Measurements from ENCODE around the gene TGFBR2. TPM values are rescaled to one million over a fixed set of nuclear protein-coding genes. Genes with fewer than 3 reads are reported as not detected.

The TGFBR2 gene
- total RNA-seq, 1 experiment from 2014 or later: 98.3 TPM

DNA sequence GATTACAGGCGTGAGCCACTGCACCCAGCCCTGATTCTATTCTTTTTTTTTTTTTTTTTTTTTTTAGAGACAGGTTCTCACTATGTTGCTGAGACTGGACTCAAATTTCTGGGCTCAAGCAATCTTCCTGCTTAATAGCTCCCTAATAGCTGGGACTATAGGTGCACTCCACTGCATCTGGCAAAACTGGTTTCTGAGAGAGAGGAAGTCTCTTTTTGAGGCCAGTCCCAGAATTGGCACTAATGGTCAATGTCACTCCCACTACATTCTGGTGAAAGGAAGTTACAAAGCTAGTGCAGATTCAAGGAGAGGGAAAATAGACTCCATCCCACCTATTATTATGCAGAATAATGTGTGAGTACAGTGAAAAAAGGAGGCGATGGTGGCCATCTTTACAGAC is 5.8 kb upstream of the TGFBR2 start:
- no peak for DNase-seq (ENCODE audit: low read depth)

DNA sequence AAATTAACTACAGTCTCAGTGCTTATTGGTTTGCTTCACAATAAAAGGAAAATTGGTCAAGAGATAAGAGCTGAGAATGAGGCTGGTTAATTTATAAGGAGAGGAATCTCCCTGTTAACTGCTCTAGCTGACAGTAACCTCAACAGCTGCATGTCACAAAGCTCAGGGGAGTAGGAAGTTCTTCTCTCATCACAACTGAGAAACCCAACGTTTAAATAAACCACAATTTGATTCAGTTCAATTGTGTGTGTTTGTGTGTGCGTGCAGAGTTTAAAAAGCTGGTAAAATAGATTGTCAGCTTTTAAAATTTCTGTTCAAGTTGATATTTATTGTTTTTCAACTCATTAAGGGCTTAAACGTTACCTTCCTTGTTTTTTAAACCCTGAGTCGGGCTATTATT is 3.5 kb upstream of the TGFBR2 start:
- DNase-seq (ENCODE audit: low read depth): no peak

DNA sequence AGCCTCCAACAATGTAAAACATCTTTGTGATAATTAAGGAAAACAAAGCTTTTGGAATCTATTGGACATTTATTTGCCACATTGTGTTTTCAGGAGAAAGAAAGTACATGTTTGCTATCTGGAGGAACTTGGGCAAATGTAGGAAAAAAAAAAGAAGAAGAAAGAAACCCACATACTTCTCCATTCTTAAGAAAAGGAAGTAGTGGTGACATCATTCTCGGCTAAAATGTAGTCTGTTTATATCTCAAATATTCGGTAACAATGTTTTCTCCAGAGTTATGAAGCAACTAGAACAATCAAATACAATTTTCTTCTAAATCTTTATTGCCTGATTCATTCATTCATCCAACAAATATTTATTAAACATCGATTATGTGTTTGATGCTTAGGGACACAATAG is 2.3 kb upstream of the TGFBR2 start:
- DNase-seq (ENCODE audit: low read depth): no peak

DNA sequence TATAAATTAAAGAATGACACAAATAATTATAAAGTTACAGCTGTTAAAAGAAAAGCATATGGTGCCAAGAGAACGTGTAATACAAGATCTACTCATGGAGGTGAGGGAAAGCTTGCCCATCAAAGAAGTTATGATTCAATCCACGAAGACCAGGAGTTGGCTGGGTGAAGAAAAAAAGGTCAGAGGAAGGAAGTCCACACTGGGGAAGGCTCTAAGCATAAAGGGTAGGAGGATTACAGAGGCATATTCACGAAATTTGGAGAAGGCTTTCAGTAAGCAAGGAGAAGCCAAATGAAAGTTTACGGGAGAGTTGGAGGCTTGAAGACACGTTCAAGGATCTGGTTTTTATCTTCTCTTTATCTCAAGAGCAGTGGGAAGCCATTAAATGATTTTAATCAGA is 1.8 kb upstream of the TGFBR2 start:
- DNase-seq (ENCODE audit: low read depth): no peak

DNA sequence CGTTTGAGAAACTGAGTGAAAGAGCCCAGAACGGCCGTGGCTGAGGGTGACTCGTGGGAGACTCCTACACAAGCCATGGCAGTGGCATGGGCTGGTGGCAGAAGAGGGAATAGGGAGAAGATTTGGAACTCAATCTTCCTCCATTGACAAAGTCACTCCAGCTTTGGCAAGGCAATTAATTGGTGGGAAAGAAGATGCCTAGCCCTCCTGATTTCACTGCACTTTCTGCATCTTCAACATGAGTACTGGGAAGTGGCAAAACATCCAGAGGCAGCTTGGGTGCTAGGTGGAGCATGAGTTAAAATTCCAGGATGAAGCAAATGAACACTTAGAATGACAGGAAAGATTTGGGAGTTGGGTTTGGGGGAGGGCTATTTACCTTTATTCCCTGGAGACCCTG is 1.4 kb upstream of the TGFBR2 start:
- DNase-seq (ENCODE audit: low read depth): no peak

DNA sequence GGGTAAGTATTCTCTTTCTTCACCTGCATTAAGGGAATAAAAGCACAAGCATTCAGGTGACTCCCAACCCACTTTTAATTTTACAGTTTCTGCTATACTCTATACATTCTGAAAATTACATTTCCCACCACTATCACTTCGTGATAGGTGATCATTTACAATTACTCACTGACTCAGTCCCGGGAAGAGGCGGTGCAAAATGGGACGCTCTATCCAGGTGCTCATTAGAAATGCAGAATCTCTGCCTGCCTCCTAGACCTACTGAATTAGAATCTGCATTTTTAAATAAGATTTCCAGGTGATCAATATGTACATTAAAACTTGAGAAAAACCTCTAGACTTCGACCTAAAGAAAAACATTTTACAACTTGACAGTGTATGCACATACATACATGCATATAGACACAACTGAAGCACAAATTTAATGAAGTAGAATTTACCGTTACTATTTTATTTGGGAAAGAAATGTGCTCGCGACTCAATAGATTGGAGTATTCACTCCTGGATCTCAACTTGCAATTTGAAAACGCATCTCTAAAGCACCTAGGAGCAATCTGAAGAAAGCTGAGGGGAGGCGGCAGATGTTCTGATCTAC is 598 bp upstream of the TGFBR2 start:
- DNase-seq (ENCODE audit: low read depth): no peak

DNA sequence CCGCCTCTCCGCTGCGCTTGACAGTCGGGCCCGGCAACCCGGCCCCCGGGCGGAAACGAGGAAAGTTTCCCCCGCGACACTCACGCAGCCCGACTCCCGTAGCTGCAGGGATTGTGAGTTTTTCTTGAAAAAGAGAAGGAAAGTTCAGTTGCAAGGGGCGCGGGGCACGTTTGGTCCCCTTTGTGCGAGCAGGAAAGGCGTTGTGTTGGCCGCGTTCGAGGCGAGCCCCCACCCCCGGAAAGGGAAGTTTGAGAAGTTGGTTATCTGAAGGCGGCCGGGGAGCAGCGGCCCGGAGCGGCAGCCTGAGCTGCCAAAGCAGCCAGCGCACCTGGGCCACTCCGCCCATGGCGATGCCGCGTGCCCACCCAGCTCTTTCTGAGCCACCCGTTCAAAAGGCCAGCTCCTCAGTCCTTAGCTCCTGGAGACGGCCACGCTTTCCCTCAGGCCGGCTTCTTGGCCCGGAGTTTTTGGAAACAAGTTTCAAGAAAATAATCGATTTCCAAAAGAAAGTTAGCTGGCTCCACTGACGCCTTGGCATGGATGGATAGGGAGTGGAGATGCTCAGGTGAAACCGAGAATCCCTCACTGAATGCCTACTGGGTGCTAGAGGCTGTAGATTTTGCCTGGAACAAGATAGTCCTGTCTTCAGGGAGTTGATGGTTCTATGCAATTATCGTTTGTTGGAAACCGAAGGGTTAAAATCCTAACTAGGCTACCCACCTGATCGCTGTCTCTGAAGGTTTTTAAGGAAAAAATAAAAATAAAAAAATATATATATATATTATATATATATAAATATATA is 832 bp downstream of the TGFBR2 start:
- DNase-seq (ENCODE audit: low read depth): peak; percentile 55

DNA sequence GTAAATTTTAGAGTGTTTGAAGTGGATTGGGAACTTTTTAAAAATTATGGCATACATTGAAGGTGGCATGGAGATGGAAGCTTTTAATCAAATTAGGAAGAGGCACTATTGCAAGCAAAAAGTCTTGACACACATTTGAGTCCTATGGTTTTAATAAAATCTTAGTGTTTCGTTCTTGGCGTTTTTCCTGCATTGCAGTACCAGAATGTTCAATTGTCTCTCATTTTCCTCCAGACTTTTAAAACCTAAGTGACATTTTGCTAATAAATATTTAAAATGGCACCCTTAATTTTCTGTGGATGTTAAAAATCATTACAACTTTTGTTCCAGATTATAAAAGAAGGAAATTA is 2.2 kb downstream of the TGFBR2 start:
- no peak for DNase-seq (ENCODE audit: low read depth)

DNA sequence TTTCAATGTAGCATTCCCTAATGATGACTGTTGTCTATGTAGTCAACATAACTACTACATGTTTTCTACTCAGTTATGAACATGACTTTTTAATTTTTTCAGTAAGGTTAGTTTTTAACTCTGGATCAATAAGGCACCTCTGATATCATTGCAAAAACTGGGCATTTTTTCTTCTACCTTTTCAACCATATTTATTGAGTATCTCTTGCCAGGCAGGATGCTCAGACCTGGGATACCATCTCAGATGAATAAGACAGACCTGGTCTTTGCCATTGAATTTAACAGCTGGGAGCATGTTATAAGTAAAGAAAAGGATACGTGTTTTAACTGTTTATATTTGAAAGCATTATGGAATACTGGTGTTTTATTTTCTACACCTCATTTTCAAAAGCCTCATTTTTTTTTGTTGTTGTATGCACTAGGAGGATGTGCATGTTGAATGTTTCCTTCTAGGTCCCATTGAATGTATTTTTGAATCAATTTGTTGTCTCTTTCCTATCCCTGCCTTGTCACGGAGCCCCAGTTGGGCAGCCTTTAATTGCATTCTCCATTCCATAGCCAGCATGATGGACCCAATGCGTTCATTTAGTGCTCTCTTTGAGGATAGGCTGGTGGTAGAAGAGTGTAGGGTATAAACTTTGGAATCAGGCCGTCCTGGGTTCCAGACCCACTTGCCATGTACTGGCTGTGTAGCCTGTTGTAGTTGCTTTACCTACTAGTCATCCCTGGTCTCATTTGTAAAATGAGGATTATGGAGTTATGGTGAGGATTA is 3.7 kb downstream of the TGFBR2 start:
- no peak for DNase-seq (ENCODE audit: low read depth)

DNA sequence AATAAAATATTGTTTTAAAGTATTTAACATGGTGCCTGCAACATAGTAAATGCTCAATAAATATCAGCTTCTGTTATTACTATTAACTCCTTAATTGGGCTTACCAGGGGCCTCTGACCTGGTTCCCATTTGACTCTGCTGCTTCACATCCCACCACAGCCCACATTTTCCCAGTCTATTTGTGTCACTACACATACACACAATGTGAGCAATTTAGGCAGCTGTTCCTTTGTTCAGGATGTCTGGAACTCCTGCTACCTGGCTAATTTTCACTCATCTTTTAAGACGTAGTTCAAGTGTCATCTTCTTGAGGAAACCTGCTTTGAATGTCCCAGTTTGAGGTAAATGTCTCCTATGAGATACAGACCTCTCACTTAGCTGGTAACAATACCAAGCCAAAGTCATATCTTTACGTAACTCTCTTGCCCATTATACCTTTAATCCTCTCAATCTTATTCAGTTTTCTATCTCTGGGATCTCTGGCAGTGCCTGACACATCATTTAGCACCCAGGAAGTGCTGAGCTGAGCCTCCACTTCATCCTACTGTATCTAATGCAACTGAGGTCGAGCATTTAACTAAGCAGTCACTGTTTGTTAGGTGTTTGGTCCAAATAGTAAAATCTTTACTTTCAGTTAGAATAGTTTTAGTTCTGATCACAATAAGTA is 4.4 kb downstream of the TGFBR2 start:
- no peak for DNase-seq (ENCODE audit: low read depth)

DNA sequence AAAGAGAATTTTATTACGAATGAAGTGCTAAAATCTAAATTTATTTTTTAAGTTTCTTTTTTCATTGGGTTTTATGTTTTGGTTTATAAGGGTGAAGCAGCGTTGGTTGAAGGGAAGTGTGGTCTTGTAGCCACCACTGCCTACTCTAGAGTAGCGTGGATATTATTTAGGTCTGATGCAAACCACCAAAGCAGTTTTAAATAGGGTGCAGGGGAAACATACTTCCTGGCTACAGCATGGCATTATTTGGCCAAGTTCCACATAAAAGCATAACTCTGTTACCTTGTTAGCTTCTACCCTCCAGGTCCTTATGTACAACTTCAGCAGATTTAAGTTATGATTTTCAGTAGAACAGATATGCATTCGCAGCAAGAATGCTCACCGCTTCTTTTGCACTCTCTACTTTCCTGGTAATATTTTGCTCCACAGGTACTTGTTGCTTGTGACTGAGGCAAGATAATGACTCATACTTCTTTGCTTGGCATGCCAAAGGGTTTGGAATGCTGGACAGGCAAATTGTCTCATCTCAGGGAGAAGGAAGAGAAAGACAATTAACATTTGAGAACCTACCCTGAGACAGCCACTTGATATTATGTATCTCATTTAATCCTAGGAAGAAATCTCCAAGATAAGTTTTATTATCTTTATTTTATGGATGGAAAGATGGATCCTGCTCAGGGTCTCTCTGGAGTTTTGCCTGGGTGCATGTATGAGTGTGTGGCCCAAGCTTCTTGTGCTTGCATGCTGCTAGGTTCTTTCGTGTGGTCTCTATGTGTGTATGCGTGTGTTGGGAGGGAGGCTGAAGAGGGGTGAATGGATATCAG is 5.4 kb downstream of the TGFBR2 start:
- peak; percentile 77 for DNase-seq (ENCODE audit: low read depth)

DNA sequence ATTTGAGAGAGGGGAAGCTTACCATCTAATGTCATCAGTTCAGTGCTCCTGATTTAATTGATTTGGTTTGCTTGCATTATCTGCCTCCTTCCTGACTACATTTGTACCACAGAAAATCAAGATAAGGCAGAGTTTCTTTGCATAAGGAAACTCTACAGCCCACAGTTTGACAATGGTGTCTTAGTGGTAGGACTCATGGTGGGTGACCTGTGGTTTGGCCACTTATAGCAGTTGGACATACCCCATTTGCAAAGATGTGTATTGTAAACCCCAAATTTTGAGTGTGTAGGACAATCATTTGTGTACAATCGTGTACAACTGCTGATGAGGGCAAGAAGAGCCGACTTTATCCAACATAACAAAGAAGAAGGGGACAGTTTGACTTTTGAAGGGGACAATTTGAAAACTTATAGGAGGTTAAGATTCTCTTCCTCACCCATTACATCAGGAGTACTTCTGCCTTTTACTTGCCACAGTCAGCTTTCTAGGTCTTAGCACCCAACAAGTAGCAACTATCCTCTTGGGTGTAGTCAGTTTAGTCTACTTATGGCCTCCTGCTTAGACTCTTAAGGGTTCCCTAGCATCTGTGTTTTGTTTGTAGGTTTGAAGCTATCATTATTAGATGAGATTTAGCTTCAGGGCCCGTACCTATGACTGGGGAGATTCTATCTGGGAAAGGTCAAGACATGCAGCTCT is 6.2 kb downstream of the TGFBR2 start:
- no peak for DNase-seq (ENCODE audit: low read depth)

DNA sequence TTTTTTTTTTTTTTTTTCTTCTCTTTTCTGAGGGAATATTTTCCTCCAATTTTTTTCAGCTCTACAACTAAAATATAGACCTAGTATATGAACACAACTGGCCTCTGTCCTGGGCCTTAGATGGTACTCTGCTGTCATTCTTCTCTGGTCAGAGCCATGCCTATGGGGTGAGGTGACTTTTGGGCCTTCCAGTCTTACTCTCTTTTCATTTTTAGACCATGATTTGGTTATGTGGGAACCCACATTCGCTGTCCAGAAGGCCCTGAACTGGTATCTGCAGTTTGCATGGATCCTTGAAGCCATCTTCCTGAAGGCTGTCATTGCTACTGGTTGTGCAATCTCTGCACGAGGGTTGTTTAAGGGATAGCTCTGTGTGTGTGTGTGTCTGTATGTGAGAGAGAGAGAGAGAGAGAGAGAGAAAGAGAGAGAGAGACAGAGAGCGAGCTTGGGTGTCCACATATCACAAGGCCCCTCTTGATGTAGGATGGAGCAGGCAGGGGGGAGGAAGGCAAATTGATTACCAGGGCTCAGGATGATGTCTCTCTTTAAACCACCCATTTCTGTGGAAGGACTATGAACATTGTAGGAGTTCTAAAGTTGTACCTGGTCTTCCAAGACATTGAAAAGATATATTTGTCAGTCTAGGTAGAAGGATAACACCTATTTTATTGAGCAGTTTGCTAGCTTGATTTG is 6.9 kb downstream of the TGFBR2 start:
- no peak for DNase-seq (ENCODE audit: low read depth)

DNA sequence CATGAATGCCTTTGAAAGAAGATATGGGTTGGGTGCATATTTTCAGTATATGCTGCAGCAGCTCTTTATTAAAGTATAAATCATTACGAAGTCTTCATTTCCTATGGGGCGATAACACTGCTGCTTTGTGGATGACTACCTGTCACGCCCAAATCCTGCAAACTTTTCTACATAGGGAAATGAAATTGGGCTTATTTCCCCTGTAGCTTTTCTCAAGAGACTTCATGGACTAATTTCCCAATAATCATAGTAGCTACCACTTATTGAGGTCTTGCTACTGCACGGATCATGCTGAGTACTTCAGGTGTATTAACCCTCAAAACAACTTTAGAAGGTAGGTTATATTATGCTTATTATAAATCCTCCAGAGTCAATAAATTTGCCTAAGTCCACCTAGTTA is 8.0 kb downstream of the TGFBR2 start:
- DNase-seq (ENCODE audit: low read depth): no peak

DNA sequence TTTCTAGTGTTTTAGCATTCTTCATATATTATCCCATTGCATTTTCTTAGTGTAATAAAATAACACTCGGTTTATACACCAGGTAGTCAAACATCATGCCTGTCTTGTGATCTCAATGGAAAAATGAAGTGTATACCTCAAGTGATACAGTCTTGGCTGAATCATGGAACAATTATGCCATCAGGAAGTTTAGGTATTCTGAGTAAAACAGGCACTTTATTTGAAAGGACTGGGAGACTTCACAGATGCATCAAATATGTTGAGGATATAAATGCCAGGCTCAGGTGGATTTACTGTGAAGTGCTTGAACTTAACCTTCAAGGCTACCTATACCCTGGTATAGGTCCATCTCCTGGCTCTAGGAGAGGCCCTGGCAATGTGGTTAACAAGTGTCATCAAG is 8.5 kb downstream of the TGFBR2 start:
- DNase-seq (ENCODE audit: low read depth): no peak

DNA sequence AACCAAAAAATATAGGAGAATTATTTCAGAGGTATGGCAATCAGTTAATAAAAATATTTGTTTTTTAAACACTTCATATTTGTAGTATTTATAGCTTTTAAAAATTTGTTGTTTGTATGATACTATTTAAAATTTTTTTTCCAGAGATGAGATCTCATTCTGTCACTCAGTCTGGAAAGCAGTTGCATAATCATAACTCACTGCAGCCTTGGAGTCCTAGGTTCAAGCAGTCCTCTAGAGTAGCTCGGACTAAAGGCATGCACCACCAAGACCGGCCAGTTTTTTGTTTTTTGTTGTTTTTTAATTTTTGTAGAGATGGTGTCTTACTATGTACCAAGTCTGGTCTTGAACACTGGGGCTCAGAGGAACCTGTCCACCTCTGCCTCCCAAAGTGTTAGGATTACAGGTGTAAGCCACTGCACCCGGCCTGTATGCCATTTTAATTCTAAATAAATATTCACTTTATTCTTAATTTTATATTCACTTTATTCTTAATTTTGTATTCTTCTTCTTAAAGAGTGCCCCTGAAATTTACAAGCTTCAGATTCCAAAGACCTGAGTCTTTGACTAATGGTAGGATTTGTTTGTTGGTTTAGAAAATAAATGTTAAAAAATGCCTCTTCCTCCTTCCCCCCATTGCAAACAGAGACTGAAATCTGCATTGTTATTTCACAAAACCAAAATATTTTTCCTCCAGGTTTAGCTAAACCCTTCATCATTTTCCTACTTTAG is 9.4 kb downstream of the TGFBR2 start:
- DNase-seq (ENCODE audit: low read depth): no peak

DNA sequence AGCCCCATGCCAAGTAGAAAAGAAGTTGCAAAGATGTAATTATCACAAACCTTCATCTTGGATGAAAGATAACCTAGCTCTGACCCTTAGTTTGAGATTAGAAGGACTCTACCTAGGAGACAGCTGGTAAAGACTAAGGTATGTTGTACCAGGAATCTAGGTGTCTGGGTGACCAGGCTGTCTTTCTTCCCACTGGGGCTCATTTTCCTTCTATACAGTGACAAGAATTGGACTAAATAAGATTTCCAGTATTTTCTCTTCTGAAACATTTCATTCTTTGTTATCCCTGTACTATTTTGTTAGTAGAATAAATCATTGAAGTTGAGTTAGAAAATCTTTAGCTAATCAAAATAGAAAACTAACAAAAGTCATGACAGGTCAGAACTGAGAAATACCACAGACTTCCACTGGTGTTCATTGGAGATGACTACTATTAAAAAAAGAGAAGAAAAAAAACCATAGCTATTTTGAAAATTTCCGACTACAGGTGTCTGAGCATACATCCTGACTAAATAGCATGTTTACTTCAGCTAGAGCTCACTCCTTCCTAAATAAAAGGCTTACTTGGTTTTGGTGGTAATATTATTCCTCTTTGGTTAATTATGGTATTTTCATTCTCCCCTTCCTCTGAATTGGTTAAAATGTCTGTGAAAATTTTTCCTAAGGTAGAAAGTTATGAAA is 10.1 kb downstream of the TGFBR2 start:
- no peak for DNase-seq (ENCODE audit: low read depth)

DNA sequence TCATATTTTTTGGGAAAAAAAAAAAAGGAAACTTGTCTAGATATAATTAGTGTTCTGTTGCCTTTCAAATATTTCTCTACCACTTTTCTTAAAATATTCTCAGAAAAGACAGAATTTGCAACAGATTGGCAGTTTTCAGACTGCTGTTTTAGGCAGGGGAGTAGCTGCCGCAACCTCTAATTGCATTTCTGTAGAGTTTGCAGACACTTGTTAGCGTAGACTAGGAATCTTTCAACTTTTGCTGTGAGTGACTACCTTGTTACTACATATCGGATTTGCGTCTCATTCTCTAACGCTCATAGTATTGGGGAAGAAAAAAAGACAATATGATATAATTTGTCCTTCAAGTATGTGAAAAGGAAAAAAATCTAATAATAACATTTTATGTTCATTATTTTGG is 10.7 kb downstream of the TGFBR2 start:
- DNase-seq (ENCODE audit: low read depth): no peak

DNA sequence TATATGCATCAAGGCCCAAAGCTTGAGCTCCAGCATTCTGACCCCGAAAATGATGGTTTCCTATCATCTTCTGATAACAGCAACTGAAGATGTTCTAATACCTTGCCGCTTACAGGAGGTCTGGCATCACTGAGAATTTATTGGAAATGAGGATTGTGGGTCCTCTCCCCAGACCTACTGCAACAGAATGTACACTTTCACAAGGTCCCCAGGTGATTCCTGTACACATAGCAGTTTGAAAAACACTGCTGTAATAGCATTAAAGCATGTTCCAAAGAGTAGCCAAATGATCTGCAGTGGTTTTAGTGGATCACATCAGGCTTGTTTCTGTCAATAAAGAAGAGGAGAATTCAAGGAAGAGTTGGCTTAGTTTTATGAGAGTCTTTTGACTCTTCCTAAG is 11.3 kb downstream of the TGFBR2 start:
- no peak for DNase-seq (ENCODE audit: low read depth)
